Vagina (tissue), 2 donors: ENCODE measurements around the gene USP8.

ENCODE experiments used
- POLR2A ChIP-seq, 2 donors: fragments of 450-650 bp; IDR thresholded peaks; one replicate each; pipeline ENCODE4 v1.6.1; 2017; ENCODE audit warnings: antibody characterized with exemption in 2 of 2, mild to moderate bottlenecking in 2 of 2, moderate library complexity in 2 of 2
- POLR2AphosphoS5 ChIP-seq, 2 donors: sonication (generic); formaldehyde crosslinking; IDR thresholded peaks; one replicate each; pipeline ENCODE4 v1.9.0; 2017; ENCODE audit warnings: antibody characterized with exemption in 2 of 2, mild to moderate bottlenecking in 2 of 2, low read depth in 1 of 2; ENCODE audit not compliant: insufficient read depth in 1 of 2
- TF ChIP-seq, protein P1 (sequence below), 3 experiments: fragments of 450-650 bp in 2 of 3; fragments of 200-600 bp in 1 of 3; sonication (generic) in 1 of 3; IDR thresholded peaks; one replicate each; pipeline ENCODE4 v1.5.1; 2017 to 2019; ENCODE audit warnings: antibody characterized with exemption in 3 of 3, mild to moderate bottlenecking in 2 of 3, moderate library complexity in 2 of 3

DNA sequence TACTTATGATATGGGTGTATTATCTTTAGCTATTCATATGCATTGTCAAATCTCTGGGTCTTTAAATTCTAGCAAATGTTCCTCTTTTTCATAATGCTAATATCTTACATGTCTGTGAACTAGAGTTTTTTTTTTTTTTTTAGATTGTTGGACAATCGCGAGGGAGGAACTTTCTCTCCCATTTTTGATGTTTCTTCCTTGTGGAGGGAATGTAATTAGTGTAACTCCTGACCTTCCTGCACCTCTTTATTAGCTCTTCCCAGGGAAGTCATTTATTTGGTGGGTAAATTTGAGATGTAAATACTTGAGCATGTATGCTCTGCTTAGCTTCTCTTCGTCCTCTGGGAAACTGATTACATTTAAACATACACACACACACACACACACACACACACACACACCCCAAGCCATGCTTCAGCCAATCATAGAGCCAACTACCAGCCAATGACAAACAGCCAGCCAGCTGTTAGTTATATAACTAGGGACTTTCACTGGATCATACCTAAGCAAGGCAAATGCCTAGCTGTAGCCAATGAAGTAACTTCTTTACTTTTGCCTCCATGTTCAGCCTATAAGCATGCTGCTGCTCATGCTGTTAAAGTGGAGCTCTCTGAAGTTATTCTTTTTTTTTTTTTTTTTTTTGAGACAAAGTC is 8.3 kb upstream of the USP8 start:
- TF ChIP-seq POLR2AphosphoS5 (IDR thresholded peaks at IDR 0.05; ENCODE audit: insufficient read depth in 1 of 2, low read depth in 1 of 2) (no peak), POLR2A (IDR thresholded peaks at IDR 0.05) (no peak)
- TF ChIP-seq, protein P1, sequence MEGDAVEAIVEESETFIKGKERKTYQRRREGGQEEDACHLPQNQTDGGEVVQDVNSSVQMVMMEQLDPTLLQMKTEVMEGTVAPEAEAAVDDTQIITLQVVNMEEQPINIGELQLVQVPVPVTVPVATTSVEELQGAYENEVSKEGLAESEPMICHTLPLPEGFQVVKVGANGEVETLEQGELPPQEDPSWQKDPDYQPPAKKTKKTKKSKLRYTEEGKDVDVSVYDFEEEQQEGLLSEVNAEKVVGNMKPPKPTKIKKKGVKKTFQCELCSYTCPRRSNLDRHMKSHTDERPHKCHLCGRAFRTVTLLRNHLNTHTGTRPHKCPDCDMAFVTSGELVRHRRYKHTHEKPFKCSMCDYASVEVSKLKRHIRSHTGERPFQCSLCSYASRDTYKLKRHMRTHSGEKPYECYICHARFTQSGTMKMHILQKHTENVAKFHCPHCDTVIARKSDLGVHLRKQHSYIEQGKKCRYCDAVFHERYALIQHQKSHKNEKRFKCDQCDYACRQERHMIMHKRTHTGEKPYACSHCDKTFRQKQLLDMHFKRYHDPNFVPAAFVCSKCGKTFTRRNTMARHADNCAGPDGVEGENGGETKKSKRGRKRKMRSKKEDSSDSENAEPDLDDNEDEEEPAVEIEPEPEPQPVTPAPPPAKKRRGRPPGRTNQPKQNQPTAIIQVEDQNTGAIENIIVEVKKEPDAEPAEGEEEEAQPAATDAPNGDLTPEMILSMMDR (IDR thresholded peaks at IDR 0.05), result no peak
